Heart left ventricle (tissue), 16 donors: ENCODE data around the gene MEIS2. TPM values are rescaled to one million over a fixed set of nuclear protein-coding genes. Genes with fewer than 3 reads are reported as not detected.
A peak's percentile ranks its signal among the peaks of the same experiment; 100 is the strongest.

ENCODE experiments used
- ATAC-seq, 4 donors: fragments of 200-7000 bp; cut with Tn5 transposase; one replicate each; pipeline ENCODE4 v1.9.1; 2020 to 2022; ENCODE audit warnings: moderate library complexity in 4 of 4, mild to moderate bottlenecking in 3 of 4, moderate number of reproducible peaks in 1 of 4
- DNase-seq, 5 donors: peaks; one replicate each; pipeline ENCODE4 v3.0.0-alpha.2; 2020
- H3K27ac ChIP-seq, 12 donors: fragments of 200-600 bp; sonication (generic) in 4 of 12; one replicate each; pipeline versions ENCODE4 v1.5.0 to v1.8.0; 2016 to 2022; ENCODE audit warnings: mild to moderate bottlenecking in 2 of 12
- H3K27me3 ChIP-seq, 9 donors: fragments of 200-600 bp; sonication (generic) in 2 of 9; one replicate each; pipeline versions ENCODE4 v1.5.1 to v1.8.0; 2016 to 2022; ENCODE audit warnings: mild to moderate bottlenecking in 3 of 9
- H3K36me3 ChIP-seq, 9 donors: fragments of 200-600 bp; sonication (generic) in 2 of 9; one replicate each; pipeline versions ENCODE4 v1.5.0 to v1.8.0; 2018 to 2022; ENCODE audit warnings: mild to moderate bottlenecking in 2 of 9
- H3K4me1 ChIP-seq, 12 donors: fragments of 200-600 bp; sonication (generic) in 4 of 12; one replicate each; pipeline versions ENCODE4 v1.5.0 to v1.8.0; 2016 to 2022; ENCODE audit warnings: mild to moderate bottlenecking in 3 of 12
- H3K4me3 ChIP-seq, 12 donors: fragments of 200-600 bp; sonication (generic) in 4 of 12; one replicate each; pipeline versions ENCODE4 v1.5.0 to v1.8.0; 2017 to 2022; ENCODE audit warnings: mild to moderate bottlenecking in 9 of 12, moderate library complexity in 4 of 12
- H3K9me3 ChIP-seq, 12 donors: fragments of 200-600 bp; sonication (generic) in 4 of 12; one replicate each; pipeline versions ENCODE4 v1.5.0 to v1.8.0; 2016 to 2022; ENCODE audit warnings: mild to moderate bottlenecking in 1 of 12
- POLR2A ChIP-seq, 2 donors: fragments of 450-650 bp; IDR thresholded peaks; one replicate each; pipeline ENCODE4 v1.6.1; 2017; ENCODE audit warnings: antibody characterized with exemption in 2 of 2, mild to moderate bottlenecking in 2 of 2, moderate library complexity in 2 of 2
- WGBS, 4 donors: extraction: QIAGEN DNeasy Blood & Tissue Kit in 2 of 4; methylation state at CpG; one replicate each; pipeline versions ENCODE4 v1.1.5 to v1.1.7; 2013 to 2018; 5-methylcytosine and 5-hydroxymethylcytosine counted together
- intact Hi-C, 10 donors: fragments of 100-400 bp; cut with DNase I; formaldehyde crosslinking; loops; one replicate each; pipeline versions ENCODE4 v1.11.1 to v1.14.2; 2022
- polyA plus RNA-seq, 2 donors: library from polyadenylated mRNA; stranded (reverse); fragments of 200-250 nt; gene quantifications; one replicate each; pipeline ENCODE4 v1.2.3, GENCODE V29; 2013
- total RNA-seq, 9 donors: library from RNA; depleted of rRNA in 2 of 9; stranded (reverse); fragments of >200 nt in 2 of 9; fragmentation: NEBNext Ultra II Directional in 3 of 9; extraction: Animal tissue kit (Norgen Biotek cat#: 25700) in 3 of 9; gene quantifications; one replicate each; pipeline versions ENCODE4 v1.1.0 to v1.2.4, GENCODE V29; 2016 to 2023
- TF ChIP-seq, protein P1 (sequence below), 12 donors: fragments of 200-600 bp; sonication (generic) in 4 of 12; IDR thresholded peaks; one replicate each; pipeline versions ENCODE4 v1.5.0 to v1.8.0; 2018 to 2022; ENCODE audit warnings: antibody characterized with exemption in 12 of 12, mild to moderate bottlenecking in 5 of 12
- donor health status: ischemic (EF 13 %, LVEDD 7.1; RV severe dilation, severe dysfunction).
- donor health status: healthy with polysubstance abuse.
- donor health status: DM: no; HTN: yes; CAD: no.
- donor health status: DM: no; HTN: no; CAD: no.
- donor health status: ischemic (EF 25% LVEDD 6.9; RV normal size, moderate dysfunction).
- donor health status: ischemic (EF 25% LVEDD 5.7; RV mildly dilated, moderate dysfunction).
- donor health status: healthy.
- donor health status: DM: yes; HTN: yes; CAD: no.
- donor health status: ischemic (EF 35%, LVEDD 5.7; RV mildly dilated, moderate dysfunction).
- donor health status: nonischemic (EF 11% LVEDD 7.7; RV severe dilation, severe dysfunction).
- donor health status: DM: yes; HTN: yes; CAD: no.
- donor health status: PGD.
- donor health status: ischemic (EF 29% LVEDD 5.4; RV normal size, mild dysfunction).
- donor health status: nonischemic (EF 23%, LVEDD 6.1; RV moderate dilation, normal function).

Gene MEIS2
- total and polyA plus RNA-seq, 11 donors: 13.2 to 89.7 (median 49.7) TPM

DNA sequence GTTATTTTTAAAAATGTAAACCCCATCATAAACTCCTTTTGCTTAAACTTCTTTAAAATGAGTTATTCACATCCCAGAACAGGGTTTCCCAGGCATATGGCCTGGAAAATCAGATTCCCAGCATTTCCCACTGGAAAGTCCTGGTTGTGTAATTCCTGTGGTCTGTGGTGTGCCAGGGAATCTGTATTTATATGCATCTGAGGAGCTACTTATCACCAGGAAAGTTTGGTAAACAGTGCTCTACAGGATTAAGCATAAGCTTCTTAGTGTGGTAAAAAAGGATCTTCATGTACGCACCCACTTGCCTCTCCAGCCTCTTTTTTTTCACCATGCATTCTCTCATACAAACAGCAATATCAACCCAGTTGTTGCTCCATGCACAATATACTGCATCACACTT is 28.2 kb downstream of the MEIS2 start:
- TF ChIP-seq, protein P1, sequence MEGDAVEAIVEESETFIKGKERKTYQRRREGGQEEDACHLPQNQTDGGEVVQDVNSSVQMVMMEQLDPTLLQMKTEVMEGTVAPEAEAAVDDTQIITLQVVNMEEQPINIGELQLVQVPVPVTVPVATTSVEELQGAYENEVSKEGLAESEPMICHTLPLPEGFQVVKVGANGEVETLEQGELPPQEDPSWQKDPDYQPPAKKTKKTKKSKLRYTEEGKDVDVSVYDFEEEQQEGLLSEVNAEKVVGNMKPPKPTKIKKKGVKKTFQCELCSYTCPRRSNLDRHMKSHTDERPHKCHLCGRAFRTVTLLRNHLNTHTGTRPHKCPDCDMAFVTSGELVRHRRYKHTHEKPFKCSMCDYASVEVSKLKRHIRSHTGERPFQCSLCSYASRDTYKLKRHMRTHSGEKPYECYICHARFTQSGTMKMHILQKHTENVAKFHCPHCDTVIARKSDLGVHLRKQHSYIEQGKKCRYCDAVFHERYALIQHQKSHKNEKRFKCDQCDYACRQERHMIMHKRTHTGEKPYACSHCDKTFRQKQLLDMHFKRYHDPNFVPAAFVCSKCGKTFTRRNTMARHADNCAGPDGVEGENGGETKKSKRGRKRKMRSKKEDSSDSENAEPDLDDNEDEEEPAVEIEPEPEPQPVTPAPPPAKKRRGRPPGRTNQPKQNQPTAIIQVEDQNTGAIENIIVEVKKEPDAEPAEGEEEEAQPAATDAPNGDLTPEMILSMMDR (IDR thresholded peaks at IDR 0.05): no peak
- no peak for TF ChIP-seq POLR2A (IDR thresholded peaks at IDR 0.05)
- no peak for ATAC-seq
- H3K4me3 ChIP-seq: no peak overlapping the region
- peaks cover 0 to 13% (median 0%) of the 10 kb centered on the region in 12 donors for H3K4me1 ChIP-seq
- no peak for DNase-seq
- WGBS, 4 donors: 89 to 95% (median 93%) methylated on average over 1 of the region's 1 CpG
- H3K36me3 ChIP-seq: peaks cover 0 to 43% (median 0%) of the 10 kb centered on the region in 9 donors
- no peaks in the 10 kb centered on the region for H3K27me3 ChIP-seq
- H3K27ac ChIP-seq: no peak overlapping the region
- intact Hi-C loops: loop anchor here in 1 of 10 donors (10.0 kb wide), 1 partner anchor 177 kb away; no protein-coding TSS in a partner anchor
- no peaks in the 10 kb centered on the region for H3K9me3 ChIP-seq

DNA sequence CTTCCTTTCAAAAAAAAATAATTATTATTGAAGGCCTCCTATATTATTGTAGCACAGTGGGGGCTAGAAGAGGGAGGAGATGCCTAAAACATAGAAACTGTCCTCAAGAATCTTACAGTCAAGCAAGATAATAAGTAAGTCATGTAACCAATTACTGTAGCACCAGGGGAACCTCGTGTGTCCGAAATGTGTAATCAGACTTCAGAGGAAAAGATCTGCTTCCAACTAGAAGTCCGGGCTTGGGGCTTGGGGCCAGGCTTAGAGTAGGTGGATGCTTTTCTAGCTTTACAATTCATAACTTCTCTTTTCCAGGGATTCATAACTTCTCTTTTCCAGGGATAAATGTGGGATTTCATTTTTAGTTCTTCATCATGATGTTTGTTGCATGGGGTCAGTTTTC is 29.2 kb downstream of the MEIS2 start:
- TF ChIP-seq, protein P1 (IDR thresholded peaks at IDR 0.05): no peak
- no peak for TF ChIP-seq POLR2A (IDR thresholded peaks at IDR 0.05)
- 42 to 58% (median 44%) methylated on average over 3 of the region's 3 CpGs for whole genome bisulfite sequencing, 4 donors
- Histone ChIP-seq H3K27me3 (no peaks in the 10 kb centered on the region), H3K36me3 (peaks cover 0 to 44% (median 0%) of the 10 kb centered on the region in 9 donors), H3K9me3 (no peaks in the 10 kb centered on the region), H3K27ac (no peak overlapping the region), H3K4me1 (peaks cover 0 to 12% (median 0%) of the 10 kb centered on the region in 12 donors), H3K4me3 (no peak overlapping the region)
- peak in 2 of 4 donors; percentile 24 for ATAC-seq
- DNase-seq: no peak
- intact Hi-C loops: loop anchor here in 1 of 10 donors (10.0 kb wide), 1 partner anchor 176 kb away; no protein-coding TSS in a partner anchor

DNA sequence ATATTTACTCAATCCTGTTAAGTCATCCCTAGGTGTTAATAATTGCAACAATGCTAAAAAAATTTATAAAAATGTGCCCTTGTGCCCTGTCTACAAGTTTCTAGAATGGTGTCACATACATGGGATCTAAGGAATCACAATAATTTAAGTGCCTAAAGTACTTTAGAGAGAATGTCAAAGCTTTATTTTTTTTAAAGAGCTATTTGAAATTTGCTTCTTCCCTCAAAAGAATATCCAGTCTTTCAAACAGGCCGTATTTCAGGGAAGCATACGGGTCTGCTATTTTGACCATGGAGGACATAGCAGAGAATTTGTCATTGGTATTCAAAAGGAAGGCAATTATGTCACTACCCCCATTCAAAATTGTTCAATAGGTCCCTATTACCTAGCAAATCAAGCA is 29.7 kb downstream of the MEIS2 start:
- intact Hi-C loops: loop anchor here in 1 of 10 donors (10.0 kb wide), 1 partner anchor 176 kb away; no protein-coding TSS in a partner anchor
- no peak overlapping the region for H3K4me3 ChIP-seq
- no peak for ATAC-seq
- 46 to 74% (median 72%) methylated on average over 2 of the region's 2 CpGs for WGBS, 4 donors
- H3K36me3 ChIP-seq: peaks cover 0 to 47% (median 0%) of the 10 kb centered on the region in 9 donors
- H3K27me3 ChIP-seq: no peaks in the 10 kb centered on the region
- no peaks in the 10 kb centered on the region for H3K9me3 ChIP-seq
- peaks cover 0 to 12% (median 0%) of the 10 kb centered on the region in 12 donors for H3K4me1 ChIP-seq
- DNase-seq: no peak
- TF ChIP-seq, protein P1 (IDR thresholded peaks at IDR 0.05): no peak
- TF ChIP-seq POLR2A (IDR thresholded peaks at IDR 0.05): no peak
- no peak overlapping the region for H3K27ac ChIP-seq

DNA sequence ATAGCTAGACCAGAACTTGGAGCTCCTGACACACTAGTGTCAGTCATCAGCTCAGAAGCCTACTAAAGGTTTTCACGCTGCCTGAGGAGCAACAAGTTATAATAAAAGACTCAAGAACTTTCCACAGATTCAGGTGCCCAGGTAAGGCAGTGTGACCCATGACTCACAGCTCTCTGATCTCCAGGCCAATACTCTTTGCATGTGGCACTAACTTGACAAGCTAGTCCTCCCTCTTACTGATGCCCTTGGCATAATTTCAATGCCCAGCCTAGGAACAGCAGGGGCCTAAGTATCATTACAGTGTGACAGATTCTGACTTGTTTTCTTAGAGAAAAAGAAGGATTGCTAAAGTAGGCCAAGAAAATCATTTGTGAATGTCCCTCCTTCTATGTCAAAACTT is 38.4 kb downstream of the MEIS2 start:
- Histone ChIP-seq H3K4me3 (no peak overlapping the region), H3K4me1 (peaks cover 0 to 42% (median 22%) of the 10 kb centered on the region in 12 donors), H3K27ac (no peak overlapping the region), H3K9me3 (no peaks in the 10 kb centered on the region), H3K36me3 (peaks cover 0 to 38% (median 0%) of the 10 kb centered on the region in 9 donors), H3K27me3 (no peaks in the 10 kb centered on the region)
- TF ChIP-seq, protein P1 (IDR thresholded peaks at IDR 0.05): no peak
- TF ChIP-seq POLR2A (IDR thresholded peaks at IDR 0.05): no peak
- intact Hi-C loops: no loop called here
- ATAC-seq: peak in 1 of 4 donors; percentile 49
- no peak for DNase-seq
- WGBS, 4 donors: 79 to 92% (median 87%) methylated on average over 1 of the region's 1 CpG
